Glomerular visceral epithelial cell (primary cell): Measurements from ENCODE around the gene MAP7D1.
A peak's percentile ranks its signal among the peaks of the same experiment; 100 is the strongest.

Source experiments
- DNase-seq: peaks from one replicate; pipeline ENCODE4 v3.0.0-alpha.2; 2016; ENCODE audit errors: extremely low spot score

Gene MAP7D1

GRCh38 chr1:36126797-36127500 is 29.0 kb upstream of the MAP7D1 start:
- no peak for DNase-seq

GRCh38 chr1:36128126-36128904 is 27.6 kb upstream of the MAP7D1 start:
- peak; percentile 87 for DNase-seq

- DNase-seq, result no peak
These were observed 27.1 kb upstream of the MAP7D1 start for GRCh38 chr1:36128905-36129206.

GRCh38 chr1:36132029-36132428 is 23.9 kb upstream of the MAP7D1 start:
- DNase-seq, result no peak

DNA sequence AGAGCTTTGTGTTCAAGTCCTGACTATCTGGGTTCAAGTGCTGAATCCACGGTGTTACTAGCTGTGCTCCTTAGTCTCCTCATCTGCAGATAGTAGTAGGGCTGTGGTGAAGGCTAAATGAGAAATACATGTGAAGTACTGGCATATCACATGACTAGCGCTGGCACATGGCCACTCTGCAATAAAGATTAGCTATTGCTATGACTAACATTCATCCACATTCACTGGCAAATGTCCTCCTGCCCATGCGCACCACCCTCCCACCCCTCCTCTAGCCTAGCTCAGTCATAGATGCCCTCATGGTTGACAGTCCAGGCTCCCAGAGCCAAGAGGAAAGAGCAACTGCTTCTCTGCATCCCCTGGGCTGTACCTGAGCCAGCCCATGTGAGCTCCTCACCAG is 22.5 kb upstream of the MAP7D1 start:
- peak; percentile 96 for DNase-seq

- no peak for DNase-seq
These were observed 21.9 kb upstream of the MAP7D1 start for GRCh38 chr1:36134031-36134430.

GRCh38 chr1:36134505-36135329 is 21.2 kb upstream of the MAP7D1 start:
- peak; percentile 70 for DNase-seq

- no peak for DNase-seq
These were observed 20.7 kb upstream of the MAP7D1 start for GRCh38 chr1:36135330-36135667.

DNA sequence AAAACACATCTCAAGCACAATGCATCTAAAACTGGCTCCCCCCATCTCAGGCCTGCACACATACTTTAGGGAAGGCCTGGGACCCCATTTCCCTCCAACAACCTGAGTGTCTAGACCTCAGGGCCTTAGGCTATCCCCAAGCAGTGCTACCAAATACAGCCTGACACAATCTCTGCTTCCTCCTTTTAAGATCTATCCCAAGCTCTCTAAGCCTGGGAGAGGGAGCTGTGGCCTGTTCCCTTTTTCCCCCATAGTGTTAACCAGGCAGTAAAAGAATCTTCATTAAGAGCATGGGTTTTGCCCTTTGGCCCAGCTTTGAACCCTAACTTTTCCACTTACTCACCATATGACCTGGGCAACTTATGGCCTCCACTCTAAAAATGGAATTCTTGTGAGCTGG is 20.2 kb upstream of the MAP7D1 start:
- no peak for DNase-seq

DNA sequence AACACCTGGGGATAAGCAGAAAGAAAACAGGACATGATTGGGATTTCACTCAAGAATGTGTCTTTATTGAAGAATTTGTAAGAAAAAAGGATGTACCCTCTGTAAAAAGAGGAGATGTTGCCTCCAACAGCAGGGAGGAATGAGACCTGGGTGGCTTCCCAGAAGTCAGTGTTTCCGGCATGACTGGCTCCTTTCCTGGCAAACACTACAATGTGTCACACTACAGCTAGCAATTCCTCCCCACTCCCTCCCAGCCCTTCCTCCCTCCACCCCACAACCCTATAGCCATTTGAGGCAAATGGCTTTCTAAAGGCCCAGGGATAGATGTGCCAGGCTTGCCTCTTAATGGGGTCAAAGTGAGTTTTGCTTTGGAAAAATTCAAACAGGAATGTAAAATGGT is 19.4 kb upstream of the MAP7D1 start:
- DNase-seq, result peak; percentile 58

GRCh38 chr1:36137226-36137625 is 18.7 kb upstream of the MAP7D1 start:
- DNase-seq, result no peak

GRCh38 chr1:36137776-36138175 is 18.2 kb upstream of the MAP7D1 start:
- no peak for DNase-seq

DNA sequence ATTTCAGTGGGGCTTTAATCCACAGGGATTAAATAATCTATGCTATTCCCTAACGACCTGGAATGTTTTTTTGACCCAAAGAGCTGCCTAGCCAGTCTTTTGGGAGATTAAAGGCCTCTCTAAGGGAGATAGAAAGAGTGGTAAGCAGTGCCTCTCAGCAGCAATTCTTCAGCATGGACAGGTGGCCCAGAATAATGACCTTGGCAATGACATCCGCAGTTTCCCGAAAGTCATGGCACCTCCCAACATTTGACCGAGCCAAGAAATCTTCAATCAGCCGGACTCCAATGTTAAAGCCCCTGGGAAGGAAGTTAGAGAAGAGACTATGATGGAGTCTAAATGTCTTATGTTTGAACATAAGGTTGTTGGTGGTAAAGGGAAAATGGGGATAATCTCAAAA is 16.4 kb upstream of the MAP7D1 start:
- DNase-seq, result no peak

DNA sequence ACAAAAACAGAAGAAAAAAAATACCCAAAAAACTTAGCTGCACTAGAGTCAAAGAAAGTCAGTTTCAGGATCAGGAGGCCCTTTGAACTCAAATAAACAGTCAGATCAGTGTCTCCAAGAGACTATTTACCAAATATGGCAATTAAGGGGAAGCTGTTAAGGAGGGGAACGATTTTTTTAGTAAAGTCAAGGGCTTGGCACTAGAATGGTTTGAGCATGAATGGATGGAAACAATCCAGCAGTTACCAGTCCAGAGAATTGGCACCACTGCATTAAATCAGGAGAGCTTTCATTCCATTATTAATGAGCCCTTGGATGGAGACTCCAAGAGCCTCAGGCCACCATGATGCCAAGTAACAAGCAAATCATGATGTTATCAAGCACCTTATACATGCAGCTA is 13.8 kb upstream of the MAP7D1 start:
- no peak for DNase-seq

DNA sequence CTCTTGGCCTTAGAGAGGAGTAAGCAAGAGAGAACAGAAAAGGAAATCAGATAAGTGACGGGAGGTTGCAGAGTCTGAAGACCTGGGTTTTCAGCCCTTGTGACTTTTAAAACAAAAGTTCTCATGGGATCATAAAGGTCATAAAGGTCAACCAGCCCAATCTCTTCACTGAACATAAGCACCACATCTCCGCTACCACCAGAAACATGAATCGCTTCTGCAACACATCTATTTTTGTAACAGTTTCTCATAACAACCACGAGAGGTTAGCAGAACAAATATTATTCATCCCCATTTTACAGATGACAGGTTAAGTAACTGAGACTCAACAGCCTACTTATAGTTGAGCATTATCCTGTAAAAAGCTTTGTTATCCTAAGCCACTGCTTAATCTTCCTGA is 12.5 kb upstream of the MAP7D1 start:
- no peak for DNase-seq

DNA sequence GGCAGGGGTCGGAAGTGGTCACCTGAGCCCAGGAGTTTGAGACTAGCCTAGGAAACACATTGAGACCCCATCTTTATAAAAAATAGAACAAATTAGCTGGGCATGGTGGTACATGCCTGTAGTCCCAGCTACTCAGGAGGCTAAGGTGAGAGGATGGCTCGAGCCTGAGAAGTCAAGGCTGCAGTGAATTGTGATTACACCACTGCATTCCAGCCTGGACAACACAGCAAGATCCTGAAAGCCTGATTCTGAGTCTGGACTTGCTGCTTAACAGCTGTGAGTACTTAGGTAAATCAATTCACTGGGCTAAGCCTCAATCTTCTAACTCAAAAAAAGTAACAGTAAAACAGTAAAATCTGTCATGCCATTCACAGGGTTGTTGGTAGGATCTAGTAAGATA is 11.5 kb upstream of the MAP7D1 start:
- DNase-seq, result no peak

GRCh38 chr1:36148821-36149236 is 7.1 kb upstream of the MAP7D1 start:
- DNase-seq, result no peak

DNA sequence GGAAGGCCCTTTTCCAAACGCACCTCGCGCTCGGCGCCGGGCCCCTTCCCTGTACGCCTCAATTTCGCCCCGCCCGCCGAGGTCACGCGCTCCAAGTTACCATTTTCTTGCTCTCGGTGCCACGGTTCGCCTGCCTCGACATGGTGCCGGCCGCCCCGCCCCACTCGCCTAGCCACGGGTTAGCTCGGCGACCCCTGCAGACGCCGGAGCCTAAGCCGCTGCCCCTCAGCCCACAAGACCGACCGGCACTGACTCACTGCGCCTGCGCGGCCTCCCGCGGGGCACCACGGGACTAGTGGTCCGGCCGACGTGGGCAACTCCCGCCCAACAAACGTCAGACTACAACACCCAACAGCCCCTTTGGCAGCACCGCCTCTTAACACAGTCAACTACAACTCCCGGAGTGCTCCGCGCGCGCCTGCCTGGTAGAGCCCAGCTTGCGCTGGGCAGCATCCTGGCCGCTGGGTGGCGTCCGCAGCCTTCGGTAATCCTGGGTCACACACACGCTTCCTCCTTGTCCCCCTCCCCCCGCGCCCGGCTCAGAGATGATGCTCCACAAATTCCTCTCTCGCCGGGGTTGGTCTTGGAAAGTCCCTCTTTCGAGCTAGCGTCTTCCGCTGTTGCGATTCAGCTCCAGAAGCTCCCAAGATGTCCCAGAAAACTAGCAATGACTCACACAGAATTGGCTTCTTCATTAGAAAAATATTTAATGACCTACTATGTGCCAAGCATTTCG is 6.6 kb upstream of the MAP7D1 start, which contains the start of gene TRAPPC3:
TRAPPC3 (minus strand) TSS at position 250 of the 736 bp plus-strand sequence; CDS start at position 142, 108 bp downstream.
- peak; percentile 100 for DNase-seq

DNA sequence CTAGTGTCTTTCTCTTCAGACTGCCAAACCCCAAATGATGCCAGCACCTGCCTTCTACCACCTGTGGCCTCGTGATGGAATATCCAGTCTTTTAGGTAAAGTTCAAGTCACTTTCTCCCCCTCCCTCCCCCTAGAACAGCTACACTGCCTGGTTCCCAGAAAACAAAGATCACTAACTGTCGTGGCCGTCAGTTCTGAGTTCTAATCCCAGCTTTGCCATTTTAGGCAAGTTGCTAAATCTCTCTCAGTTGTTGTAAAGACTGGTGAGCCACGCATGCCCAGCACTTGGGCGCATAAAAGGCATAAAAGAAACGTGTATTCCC is 6.0 kb upstream of the MAP7D1 start:
- DNase-seq, result no peak

GRCh38 chr1:36150296-36151133 is 5.4 kb upstream of the MAP7D1 start:
- peak; percentile 97 for DNase-seq

DNA sequence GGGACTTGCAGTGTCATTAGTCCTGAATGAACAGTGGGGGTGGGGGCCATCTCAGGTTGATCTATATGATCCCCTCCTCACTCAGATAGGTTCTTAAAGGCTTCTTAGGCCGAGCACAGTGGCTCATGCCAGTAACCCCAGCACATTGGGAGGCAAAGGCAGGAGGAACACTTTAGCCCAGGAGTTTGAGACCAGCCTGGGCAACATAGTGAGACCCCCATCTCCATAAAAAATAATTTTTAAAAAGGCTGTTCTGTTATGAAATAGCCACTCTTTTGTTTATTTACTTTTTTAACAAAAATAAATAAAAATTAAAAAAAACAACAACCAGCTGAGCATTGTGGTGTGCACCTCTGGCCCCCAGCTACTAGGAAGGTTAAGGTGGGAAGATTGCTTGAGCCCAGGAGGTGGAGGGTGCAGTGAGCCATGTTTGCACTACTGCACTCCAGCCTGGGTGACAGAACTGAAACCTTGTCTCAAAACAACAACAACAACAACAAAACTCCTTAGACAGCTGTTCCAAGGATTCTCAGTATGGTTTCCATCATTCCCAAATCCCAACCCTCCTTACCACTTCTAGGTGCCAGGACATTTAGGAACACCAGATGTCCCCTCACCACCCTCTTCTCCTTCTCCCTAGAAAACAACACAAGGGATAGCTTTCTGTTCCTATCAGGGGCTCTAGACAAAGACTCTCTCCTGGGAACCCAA is 4.7 kb upstream of the MAP7D1 start:
- no peak for DNase-seq
